GM10266 (cell line): ENCODE data around the gene RAN.
"Not testable (repeated sequence)": the region's sequence is repeated elsewhere in the genome, so short reads cannot be mapped to it uniquely, and the experiment has no call there.

Source experiments
- DNase-seq: peaks from one replicate; pipeline ENCODE4 v3.0.0; 2012; ENCODE audit errors: extremely low spot score
- TF ChIP-seq, protein P1 (sequence below): IDR thresholded peaks from 2 replicates; pipeline ENCODE4 v1.5.1; 2012; ENCODE audit warnings: mild to moderate bottlenecking, low read depth; ENCODE audit not compliant: control insufficient read depth, insufficient read depth; ENCODE audit errors: missing control alignments

The RAN gene

GRCh38 chr12:130870442-130871285 lies 1.2 kb upstream of the RAN start:
- TF ChIP-seq, protein P1, sequence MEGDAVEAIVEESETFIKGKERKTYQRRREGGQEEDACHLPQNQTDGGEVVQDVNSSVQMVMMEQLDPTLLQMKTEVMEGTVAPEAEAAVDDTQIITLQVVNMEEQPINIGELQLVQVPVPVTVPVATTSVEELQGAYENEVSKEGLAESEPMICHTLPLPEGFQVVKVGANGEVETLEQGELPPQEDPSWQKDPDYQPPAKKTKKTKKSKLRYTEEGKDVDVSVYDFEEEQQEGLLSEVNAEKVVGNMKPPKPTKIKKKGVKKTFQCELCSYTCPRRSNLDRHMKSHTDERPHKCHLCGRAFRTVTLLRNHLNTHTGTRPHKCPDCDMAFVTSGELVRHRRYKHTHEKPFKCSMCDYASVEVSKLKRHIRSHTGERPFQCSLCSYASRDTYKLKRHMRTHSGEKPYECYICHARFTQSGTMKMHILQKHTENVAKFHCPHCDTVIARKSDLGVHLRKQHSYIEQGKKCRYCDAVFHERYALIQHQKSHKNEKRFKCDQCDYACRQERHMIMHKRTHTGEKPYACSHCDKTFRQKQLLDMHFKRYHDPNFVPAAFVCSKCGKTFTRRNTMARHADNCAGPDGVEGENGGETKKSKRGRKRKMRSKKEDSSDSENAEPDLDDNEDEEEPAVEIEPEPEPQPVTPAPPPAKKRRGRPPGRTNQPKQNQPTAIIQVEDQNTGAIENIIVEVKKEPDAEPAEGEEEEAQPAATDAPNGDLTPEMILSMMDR: peak; percentile 55
- peak; percentile 76 for DNase-seq

- DNase-seq: peak; percentile 72
- TF ChIP-seq, protein P1: no peak
These were observed 572 bp downstream of the RAN start for GRCh38 chr12:130872179-130873096.

DNA sequence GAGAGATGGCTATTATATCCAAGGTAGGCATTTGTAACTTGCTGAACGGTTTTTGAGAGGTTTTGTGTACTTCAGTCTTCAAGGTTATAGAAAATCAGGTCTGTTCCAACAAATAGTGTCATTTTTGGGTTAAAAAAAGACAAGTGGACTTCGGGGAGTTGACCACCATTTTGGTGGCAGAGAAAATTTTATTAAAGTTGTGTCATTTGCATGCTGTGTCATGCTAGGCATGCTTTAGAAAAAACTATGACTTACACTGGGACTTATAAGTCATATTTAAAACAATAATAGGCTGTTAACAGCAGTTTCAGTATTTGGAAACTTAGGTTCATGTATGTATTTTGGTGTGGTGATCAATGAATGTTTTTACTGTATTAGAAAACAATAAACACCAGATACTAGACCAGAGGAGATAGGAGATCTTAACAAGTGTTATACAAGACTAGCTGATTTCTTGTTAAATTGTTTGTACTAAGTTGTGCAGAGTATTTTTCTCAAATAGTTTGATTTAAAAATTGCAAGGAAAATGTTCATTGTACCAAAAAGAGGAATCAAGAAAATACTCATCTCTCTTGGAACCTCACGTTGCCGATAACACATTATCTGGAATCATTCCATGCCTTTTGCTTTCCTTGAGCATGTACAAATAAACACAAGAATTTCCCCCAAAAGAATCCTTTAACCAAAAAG lies 1.4 kb downstream of the RAN start:
- TF ChIP-seq, protein P1: no peak
- no peak for DNase-seq

DNA sequence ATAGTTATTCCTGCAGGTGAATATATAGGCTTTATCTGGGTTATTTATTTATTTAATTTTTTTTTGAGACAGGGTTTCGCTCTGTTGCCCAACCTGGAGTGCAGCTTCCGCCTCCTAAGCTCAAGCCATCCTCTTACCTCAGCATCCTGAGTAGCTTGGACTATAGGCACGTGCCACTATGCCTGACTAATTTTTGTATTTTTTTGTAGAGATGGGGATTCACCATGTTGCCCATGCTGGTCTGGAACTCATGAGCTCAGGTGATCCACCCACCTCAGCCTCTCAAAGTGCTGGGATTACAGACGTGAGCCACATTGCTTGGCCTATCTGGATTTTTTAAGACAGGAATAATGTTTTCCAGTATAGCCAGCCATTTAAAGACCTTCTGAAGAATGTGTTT lies 2.0 kb downstream of the RAN start:
- TF ChIP-seq, protein P1: no peak
- no peak for DNase-seq

DNA sequence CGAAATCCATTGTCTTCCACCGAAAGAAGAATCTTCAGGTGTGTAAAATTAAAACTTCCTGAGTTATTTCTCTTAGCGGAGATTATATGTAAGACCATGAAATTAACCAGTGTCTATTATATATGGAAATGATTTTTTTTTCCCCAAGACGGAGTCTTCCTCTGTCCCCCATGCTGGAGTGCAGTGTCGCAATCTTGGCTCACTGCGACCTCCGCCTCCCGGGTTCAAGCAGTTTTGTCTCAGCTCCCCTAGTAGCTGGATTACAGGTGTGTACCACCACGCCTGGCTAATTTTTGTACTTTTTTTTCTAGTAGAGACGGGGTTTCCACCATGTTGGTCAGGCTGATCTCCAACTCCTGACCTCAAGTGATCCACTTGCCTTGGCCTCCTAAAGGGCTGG lies 2.8 kb downstream of the RAN start:
- DNase-seq: no peak
- TF ChIP-seq, protein P1: no peak

DNA sequence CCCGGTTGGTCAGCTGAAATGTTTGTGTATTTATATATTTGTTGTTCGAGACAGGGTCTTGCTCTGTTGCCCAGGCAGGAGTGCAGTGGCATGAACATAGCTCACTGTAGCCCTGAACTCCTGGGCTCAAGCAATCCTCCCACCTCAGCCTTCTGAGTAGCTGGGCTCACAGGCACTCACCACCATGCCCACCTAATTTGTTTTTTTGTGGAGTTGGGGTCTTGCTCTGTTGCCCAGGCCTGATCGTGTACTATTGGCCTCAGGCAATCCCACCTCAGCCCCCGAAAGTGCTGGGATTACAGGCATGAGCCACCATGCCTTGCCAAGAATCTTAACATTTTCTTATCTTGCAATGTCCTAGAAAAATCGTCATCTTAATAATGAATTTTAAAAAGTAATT lies 3.3 kb downstream of the RAN start:
- TF ChIP-seq, protein P1: no peak
- no peak for DNase-seq

GRCh38 chr12:130875708-130876107 lies 3.8 kb downstream of the RAN start:
- DNase-seq: not testable (repeated sequence)
